Measurements from ENCODE around the gene NCEH1. TPM values are rescaled to one million over a fixed set of nuclear protein-coding genes. Genes with fewer than 3 reads are reported as not detected.
A peak's percentile ranks its signal among the peaks of the same experiment; 100 is the strongest.

NCEH1 gene
- total and polyA plus RNA-seq, 2 experiments from 2014 or later: 1.8 to 4.9 TPM

DNA sequence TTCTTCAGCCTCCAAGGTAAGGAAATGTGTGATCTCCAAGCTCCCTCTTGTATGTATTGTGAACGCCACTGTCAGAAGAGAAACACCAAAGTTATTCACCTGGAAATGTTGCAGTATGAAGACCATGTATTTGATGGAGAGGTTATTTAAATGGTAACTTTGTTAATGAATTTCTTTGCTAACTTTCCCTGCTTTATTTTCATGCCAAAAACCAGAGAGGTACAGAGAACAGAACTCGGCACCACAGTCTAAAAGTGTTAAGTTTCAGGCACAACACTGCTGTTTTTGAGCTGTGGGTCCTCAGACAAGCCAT is 114.5 kb downstream of the NCEH1 start (continued):
- TF ChIP-seq, protein P1, sequence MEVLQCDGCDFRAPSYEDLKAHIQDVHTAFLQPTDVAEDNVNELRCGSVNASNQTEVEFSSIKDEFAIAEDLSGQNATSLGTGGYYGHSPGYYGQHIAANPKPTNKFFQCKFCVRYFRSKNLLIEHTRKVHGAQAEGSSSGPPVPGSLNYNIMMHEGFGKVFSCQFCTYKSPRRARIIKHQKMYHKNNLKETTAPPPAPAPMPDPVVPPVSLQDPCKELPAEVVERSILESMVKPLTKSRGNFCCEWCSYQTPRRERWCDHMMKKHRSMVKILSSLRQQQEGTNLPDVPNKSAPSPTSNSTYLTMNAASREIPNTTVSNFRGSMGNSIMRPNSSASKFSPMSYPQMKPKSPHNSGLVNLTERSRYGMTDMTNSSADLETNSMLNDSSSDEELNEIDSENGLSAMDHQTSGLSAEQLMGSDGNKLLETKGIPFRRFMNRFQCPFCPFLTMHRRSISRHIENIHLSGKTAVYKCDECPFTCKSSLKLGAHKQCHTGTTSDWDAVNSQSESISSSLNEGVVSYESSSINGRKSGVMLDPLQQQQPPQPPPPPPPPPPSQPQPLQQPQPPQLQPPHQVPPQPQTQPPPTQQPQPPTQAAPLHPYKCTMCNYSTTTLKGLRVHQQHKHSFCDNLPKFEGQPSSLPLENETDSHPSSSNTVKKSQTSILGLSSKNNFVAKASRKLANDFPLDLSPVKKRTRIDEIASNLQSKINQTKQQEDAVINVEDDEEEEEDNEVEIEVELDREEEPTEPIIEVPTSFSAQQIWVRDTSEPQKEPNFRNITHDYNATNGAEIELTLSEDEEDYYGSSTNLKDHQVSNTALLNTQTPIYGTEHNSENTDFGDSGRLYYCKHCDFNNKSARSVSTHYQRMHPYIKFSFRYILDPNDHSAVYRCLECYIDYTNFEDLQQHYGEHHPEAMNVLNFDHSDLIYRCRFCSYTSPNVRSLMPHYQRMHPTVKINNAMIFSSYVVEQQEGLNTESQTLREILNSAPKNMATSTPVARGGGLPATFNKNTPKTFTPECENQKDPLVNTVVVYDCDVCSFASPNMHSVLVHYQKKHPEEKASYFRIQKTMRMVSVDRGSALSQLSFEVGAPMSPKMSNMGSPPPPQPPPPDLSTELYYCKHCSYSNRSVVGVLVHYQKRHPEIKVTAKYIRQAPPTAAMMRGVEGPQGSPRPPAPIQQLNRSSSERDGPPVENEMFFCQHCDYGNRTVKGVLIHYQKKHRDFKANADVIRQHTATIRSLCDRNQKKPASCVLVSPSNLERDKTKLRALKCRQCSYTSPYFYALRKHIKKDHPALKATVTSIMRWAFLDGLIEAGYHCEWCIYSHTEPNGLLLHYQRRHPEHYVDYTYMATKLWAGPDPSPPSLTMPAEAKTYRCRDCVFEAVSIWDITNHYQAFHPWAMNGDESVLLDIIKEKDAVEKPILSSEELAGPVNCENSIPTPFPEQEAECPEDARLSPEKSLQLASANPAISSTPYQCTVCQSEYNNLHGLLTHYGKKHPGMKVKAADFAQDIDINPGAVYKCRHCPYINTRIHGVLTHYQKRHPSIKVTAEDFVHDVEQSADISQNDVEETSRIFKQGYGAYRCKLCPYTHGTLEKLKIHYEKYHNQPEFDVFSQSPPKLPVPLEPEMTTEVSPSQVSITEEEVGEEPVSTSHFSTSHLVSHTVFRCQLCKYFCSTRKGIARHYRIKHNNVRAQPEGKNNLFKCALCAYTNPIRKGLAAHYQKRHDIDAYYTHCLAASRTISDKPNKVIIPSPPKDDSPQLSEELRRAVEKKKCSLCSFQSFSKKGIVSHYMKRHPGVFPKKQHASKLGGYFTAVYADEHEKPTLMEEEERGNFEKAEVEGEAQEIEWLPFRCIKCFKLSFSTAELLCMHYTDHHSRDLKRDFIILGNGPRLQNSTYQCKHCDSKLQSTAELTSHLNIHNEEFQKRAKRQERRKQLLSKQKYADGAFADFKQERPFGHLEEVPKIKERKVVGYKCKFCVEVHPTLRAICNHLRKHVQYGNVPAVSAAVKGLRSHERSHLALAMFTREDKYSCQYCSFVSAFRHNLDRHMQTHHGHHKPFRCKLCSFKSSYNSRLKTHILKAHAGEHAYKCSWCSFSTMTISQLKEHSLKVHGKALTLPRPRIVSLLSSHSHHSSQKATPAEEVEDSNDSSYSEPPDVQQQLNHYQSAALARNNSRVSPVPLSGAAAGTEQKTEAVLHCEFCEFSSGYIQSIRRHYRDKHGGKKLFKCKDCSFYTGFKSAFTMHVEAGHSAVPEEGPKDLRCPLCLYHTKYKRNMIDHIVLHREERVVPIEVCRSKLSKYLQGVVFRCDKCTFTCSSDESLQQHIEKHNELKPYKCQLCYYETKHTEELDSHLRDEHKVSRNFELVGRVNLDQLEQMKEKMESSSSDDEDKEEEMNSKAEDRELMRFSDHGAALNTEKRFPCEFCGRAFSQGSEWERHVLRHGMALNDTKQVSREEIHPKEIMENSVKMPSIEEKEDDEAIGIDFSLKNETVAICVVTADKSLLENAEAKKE (CRISPR knock-in tag; IDR thresholded peaks at IDR 0.05): no peak
- TF ChIP-seq POLR2AphosphoS5 (IDR thresholded peaks at IDR 0.05; ENCODE audit: low read depth) (no peak), EZH2 (IDR thresholded peaks at IDR 0.05; ENCODE audit: low read depth, unreplicated experiment) (no peak), ZNF114 (CRISPR knock-in tag; IDR thresholded peaks at IDR 0.05) (no peak), EZH2phosphoT487 (IDR thresholded peaks at IDR 0.05; ENCODE audit: unreplicated experiment) (no peak), ZNF331 (CRISPR knock-in tag; IDR thresholded peaks at IDR 0.05; ENCODE audit: low read depth) (no peak), NANOG (IDR thresholded peaks at IDR 0.05; ENCODE audit: borderline replicate concordance) (no peak)

DNA sequence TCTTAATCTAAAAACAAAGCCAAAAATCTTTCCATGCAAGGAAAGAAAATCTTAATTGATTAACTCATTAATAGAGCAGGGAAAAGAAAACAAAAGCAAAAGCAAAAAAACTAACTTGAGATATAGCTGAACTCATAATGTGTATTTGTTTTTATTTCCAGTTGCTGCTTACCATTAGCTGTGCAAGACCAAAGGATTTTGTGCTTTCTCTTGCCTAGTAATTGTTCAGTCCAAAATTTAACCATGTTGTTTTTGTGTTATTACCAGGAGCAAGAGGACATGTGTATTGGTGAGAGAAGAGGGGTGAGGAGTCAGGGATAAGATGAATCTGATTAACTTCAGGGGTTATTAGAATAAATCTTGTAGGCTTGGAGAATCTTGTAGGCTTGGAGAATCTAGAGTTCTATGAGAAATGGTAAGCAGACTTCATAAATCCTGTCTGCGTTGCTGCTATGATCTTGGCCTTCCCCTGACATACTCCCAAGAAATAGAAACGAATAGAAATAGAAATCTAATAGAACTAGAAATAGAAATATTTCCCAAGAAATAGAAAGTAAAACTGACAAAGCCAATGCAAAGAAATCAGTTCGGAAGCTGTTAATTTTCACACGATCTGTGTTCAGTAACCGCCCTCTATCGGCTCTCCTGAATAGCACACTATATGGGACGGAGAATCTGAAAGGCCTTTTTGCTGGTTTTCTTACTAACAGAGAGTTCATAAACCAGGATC is 115.0 kb downstream of the NCEH1 start:
- Histone ChIP-seq H3K4me3 (no peak overlapping the region), H3K4me1 (ENCODE audit: insufficient read depth) (no peaks in the 10 kb centered on the region), H3K4me2 (no peak overlapping the region), H3K79me2 (replicated peaks; ENCODE audit: insufficient read depth) (no peaks in the 10 kb centered on the region), H3K36me3 (ENCODE audit: insufficient read depth) (no peaks in the 10 kb centered on the region), H2AFZ (0 out of 2 replicates have a peak overlapping the region, but pooled peaks have one; percentile 4), H3K27me3 (ENCODE audit: insufficient read depth) (no peaks in the 10 kb centered on the region), H3K9me2 (ENCODE audit: insufficient read depth) (no peaks in the 10 kb centered on the region), H4K20me1 (replicated peaks; ENCODE audit: insufficient read depth) (no peaks in the 10 kb centered on the region), H3F3A (replicated peaks; ENCODE audit: low read depth) (no peaks in the 10 kb centered on the region), H3K27ac (ENCODE audit: low read depth) (no peak overlapping the region)
- TF ChIP-seq CTCF (conservative IDR thresholded peaks at IDR 0.05; ENCODE audit: low read depth in 2 of 2) (peak; percentile 71 to 82), EZH2phosphoT487 (IDR thresholded peaks at IDR 0.05; ENCODE audit: unreplicated experiment) (no peak)
- TF ChIP-seq, protein P2, sequence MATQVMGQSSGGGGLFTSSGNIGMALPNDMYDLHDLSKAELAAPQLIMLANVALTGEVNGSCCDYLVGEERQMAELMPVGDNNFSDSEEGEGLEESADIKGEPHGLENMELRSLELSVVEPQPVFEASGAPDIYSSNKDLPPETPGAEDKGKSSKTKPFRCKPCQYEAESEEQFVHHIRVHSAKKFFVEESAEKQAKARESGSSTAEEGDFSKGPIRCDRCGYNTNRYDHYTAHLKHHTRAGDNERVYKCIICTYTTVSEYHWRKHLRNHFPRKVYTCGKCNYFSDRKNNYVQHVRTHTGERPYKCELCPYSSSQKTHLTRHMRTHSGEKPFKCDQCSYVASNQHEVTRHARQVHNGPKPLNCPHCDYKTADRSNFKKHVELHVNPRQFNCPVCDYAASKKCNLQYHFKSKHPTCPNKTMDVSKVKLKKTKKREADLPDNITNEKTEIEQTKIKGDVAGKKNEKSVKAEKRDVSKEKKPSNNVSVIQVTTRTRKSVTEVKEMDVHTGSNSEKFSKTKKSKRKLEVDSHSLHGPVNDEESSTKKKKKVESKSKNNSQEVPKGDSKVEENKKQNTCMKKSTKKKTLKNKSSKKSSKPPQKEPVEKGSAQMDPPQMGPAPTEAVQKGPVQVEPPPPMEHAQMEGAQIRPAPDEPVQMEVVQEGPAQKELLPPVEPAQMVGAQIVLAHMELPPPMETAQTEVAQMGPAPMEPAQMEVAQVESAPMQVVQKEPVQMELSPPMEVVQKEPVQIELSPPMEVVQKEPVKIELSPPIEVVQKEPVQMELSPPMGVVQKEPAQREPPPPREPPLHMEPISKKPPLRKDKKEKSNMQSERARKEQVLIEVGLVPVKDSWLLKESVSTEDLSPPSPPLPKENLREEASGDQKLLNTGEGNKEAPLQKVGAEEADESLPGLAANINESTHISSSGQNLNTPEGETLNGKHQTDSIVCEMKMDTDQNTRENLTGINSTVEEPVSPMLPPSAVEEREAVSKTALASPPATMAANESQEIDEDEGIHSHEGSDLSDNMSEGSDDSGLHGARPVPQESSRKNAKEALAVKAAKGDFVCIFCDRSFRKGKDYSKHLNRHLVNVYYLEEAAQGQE (IDR thresholded peaks at IDR 0.05; ENCODE audit: unreplicated experiment): no peak
- Mint-ChIP-seq H3K4me3 (no peak overlapping the region), H3K27ac (no peak overlapping the region), H3K36me3 (ENCODE audit: low read depth) (no peaks in the 10 kb centered on the region), H3K27me3 (ENCODE audit: insufficient read depth, low read depth, poor library complexity) (no peaks in the 10 kb centered on the region), H3K9me3 (no peaks in the 10 kb centered on the region; the same call in 2 of the 3 replicates), H3K4me1 (no peaks in the 10 kb centered on the region; the same call in 2 of the 3 replicates)
- DNase-seq (ENCODE audit: low spot score): peak; percentile 74
- ATAC-seq: peak; percentile 72
